Activated CD4-positive, alpha-beta T cell treated with anti-CD3 and anti-CD28 coated beads for 36 hours (primary cell): ENCODE data around the gene CAPZA3. TPM values are rescaled to one million over a fixed set of nuclear protein-coding genes. Genes with fewer than 3 reads are reported as not detected.

ENCODE experiments used
- ATAC-seq: fragments of 200-7000 bp; cut with Tn5 transposase; one replicate; pipeline ENCODE4 v1.10.0; 2021; ENCODE audit warnings: mild to moderate bottlenecking, moderate library complexity
- CTCF ChIA-PET: fragments of 350-600 bp; sonication (Branson Sonifier 250); formaldehyde crosslinking; loops from one replicate; lab custom pipeline; 2021; ENCODE audit warnings: antibody characterized with exemption; lab: Charles Lee
- POLR2A ChIA-PET: fragments of 350-600 bp; sonication (Branson Sonifier 250); formaldehyde crosslinking; loops from one replicate; lab custom pipeline; 2021; ENCODE audit warnings: antibody characterized with exemption, inconsistent platforms; lab: Charles Lee
- DNase-seq: peaks from one replicate; pipeline ENCODE4 v3.0.0-alpha.2; 2020
- H3K27ac Mint-ChIP-seq: one replicate; pipeline ENCODE4 v1.8.0; 2021; ENCODE audit warnings: mixed read lengths
- H3K27me3 Mint-ChIP-seq: one replicate; pipeline ENCODE4 v1.8.0; 2021; ENCODE audit warnings: mixed read lengths
- H3K36me3 Mint-ChIP-seq: one replicate; pipeline ENCODE4 v1.8.0; 2021; ENCODE audit warnings: low read depth, mixed read lengths
- H3K4me1 Mint-ChIP-seq: one replicate; pipeline ENCODE4 v1.8.0; 2021; ENCODE audit warnings: mixed read lengths
- H3K4me3 Mint-ChIP-seq: one replicate; pipeline ENCODE4 v1.8.0; 2021; ENCODE audit warnings: mild to moderate bottlenecking, moderate library complexity, mixed read lengths
- H3K9me3 Mint-ChIP-seq: one replicate; pipeline ENCODE4 v1.8.0; 2021; ENCODE audit warnings: low read depth, mixed read lengths
- intact Hi-C, 2 experiments: fragments of 100-400 bp; cut with DNase I in 1 of 2; cut with micrococcal nuclease in 1 of 2; formaldehyde crosslinking; loops; one replicate each; pipeline versions ENCODE4 v1.14.2 to v1.15.1; 2022 to 2024; cut with DNase I, micrococcal nuclease
- total RNA-seq, 2 experiments: library from RNA; stranded (reverse); gene quantifications; one replicate each; pipeline ENCODE4 v1.2.3, GENCODE V29; 2021

The CAPZA3 gene
- total RNA-seq, 2 experiments from 2014 or later, result not detected

DNA sequence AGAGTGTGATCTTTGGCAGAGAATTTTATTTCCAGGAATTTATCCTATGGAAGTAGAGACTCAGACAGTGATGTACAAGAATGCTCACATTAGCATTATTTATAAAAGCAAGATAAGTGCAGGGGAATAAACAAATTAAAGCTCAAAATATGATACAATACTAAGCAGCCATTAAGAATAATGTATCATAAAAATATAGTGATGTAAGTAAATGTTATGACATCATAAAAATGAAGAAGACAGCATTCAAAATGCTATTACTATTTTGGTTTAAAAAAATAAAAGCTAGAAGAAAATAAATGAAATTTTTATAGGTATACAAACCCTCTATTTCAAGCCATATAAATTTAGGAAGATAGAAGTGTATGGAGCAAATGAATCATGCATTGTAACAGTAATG lies 17.2 kb upstream of the CAPZA3 start:
- ATAC-seq (no peak), DNase-seq (no peak)
- Mint-ChIP-seq H3K4me3 (no peak overlapping the region), H3K27ac (no peak overlapping the region), H3K4me1 (no peaks in the 10 kb centered on the region), H3K27me3 (no peaks in the 10 kb centered on the region), H3K9me3 (peaks cover 6% of the 10 kb centered on the region), H3K36me3 (no peaks in the 10 kb centered on the region)
- CTCF ChIA-PET, result no interaction called here
- POLR2A ChIA-PET, result no interaction called here
- intact Hi-C loops, result no loop called here

DNA sequence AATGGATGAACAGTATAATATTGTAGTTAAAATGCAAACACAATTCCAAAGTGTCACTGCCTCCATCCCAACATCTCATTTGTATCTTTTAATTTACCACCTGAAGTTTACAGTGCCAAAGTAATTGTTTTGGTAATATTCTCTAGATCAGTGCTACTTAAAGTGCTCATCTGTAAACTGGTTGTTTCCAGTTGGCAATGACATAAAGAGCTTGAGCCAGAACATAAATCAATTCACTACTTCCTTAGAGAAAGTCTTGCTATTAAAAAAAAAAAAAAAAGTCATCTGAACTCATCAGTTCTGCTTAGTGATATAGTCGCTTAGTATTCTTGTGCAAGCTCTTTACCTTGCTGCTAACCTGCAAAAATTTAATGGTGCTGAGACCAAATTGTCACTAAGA lies 16.5 kb upstream of the CAPZA3 start:
- H3K36me3 Mint-ChIP-seq, result no peaks in the 10 kb centered on the region
- DNase-seq (no peak), ATAC-seq (no peak)
- no peak overlapping the region for H3K27ac Mint-ChIP-seq
- ChIA-PET POLR2A (no interaction called here), CTCF (no interaction called here)
- H3K4me1 Mint-ChIP-seq, result no peaks in the 10 kb centered on the region
- H3K27me3 Mint-ChIP-seq, result no peaks in the 10 kb centered on the region
- no peak overlapping the region for H3K4me3 Mint-ChIP-seq
- intact Hi-C loops, result no loop called here
- H3K9me3 Mint-ChIP-seq, result peaks cover 6% of the 10 kb centered on the region

- no peaks in the 10 kb centered on the region for H3K36me3 Mint-ChIP-seq
- intact Hi-C loops, result no loop called here
- H3K27me3 Mint-ChIP-seq, result no peaks in the 10 kb centered on the region
- H3K4me3 Mint-ChIP-seq, result no peak overlapping the region
- H3K4me1 Mint-ChIP-seq, result no peaks in the 10 kb centered on the region
- no peak overlapping the region for H3K27ac Mint-ChIP-seq
- ATAC-seq (no peak), DNase-seq (no peak)
- ChIA-PET CTCF (no interaction called here), POLR2A (no interaction called here)
- H3K9me3 Mint-ChIP-seq, result peaks cover 6% of the 10 kb centered on the region
Observed at GRCh38 chr12:18723752-18724151, 14.2 kb upstream of the CAPZA3 start.

GRCh38 chr12:18731156-18731555 lies 6.8 kb upstream of the CAPZA3 start:
- H3K4me3 Mint-ChIP-seq, result no peak overlapping the region
- no peaks in the 10 kb centered on the region for H3K36me3 Mint-ChIP-seq
- ATAC-seq, result no peak
- H3K4me1 Mint-ChIP-seq, result no peaks in the 10 kb centered on the region
- no peaks in the 10 kb centered on the region for H3K27me3 Mint-ChIP-seq
- intact Hi-C loops, result no loop called here
- POLR2A ChIA-PET, result no interaction called here
- H3K9me3 Mint-ChIP-seq, result no peaks in the 10 kb centered on the region
- DNase-seq, result no peak
- CTCF ChIA-PET, result no interaction called here
- no peak overlapping the region for H3K27ac Mint-ChIP-seq

DNA sequence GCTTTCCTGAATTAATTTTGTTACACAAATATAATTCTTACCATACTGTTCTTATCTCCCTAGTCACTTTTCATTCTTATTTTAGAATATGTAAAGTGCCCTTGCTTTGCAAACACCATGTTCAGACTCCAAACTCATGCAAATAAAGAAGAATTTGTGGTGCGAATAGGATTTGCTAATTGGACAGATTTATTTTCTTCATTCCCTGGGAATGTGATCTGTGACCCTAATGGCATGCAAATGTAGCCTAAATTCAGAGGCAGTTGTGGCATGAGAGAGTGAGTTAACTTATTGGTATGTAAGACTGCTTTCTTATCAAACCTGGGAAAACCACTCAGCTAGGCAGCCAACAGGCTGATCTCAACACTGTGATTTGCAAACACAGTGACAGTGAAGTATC lies 10.0 kb downstream of the CAPZA3 start:
- Mint-ChIP-seq H3K36me3 (no peaks in the 10 kb centered on the region), H3K27me3 (no peaks in the 10 kb centered on the region), H3K9me3 (no peaks in the 10 kb centered on the region), H3K4me3 (no peak overlapping the region), H3K4me1 (no peaks in the 10 kb centered on the region), H3K27ac (no peak overlapping the region)
- ChIA-PET CTCF (no interaction called here), POLR2A (no interaction called here)
- intact Hi-C loops, result no loop called here
- DNase-seq (no peak), ATAC-seq (no peak)

GRCh38 chr12:18749386-18749957 lies 11.6 kb downstream of the CAPZA3 start:
- POLR2A ChIA-PET, result no interaction called here
- H3K27ac Mint-ChIP-seq, result no peak overlapping the region
- H3K36me3 Mint-ChIP-seq, result no peaks in the 10 kb centered on the region
- no peaks in the 10 kb centered on the region for H3K9me3 Mint-ChIP-seq
- intact Hi-C loops, result no loop called here
- no peaks in the 10 kb centered on the region for H3K27me3 Mint-ChIP-seq
- CTCF ChIA-PET, result interaction anchor here (0.7 kb wide), 1 partner anchor 572 kb away, joined by 4 read pairs; no protein-coding TSS in a partner anchor
- no peaks in the 10 kb centered on the region for H3K4me1 Mint-ChIP-seq
- H3K4me3 Mint-ChIP-seq, result no peak overlapping the region
- ATAC-seq, result no peak
- no peak for DNase-seq

DNA sequence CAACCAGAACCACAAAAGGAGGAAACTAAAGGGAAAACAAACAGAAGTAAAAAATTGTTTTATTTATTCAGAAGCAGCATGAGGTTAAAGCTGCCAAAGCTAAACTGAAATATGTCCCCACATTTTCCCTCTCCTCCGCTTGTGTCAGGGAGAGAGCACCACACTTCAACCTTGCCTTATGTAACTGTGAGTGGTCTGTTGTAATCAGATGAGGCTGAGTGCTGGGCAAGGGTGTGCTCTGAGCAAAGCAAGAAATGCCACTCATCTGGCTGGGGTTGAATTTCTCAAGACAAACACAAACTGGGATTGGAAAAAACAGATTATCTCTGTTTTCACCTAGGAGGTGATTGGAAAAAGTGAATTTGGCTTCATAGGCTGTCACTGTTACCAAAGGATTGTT lies 12.2 kb downstream of the CAPZA3 start:
- H3K27ac Mint-ChIP-seq, result no peak overlapping the region
- POLR2A ChIA-PET, result no interaction called here
- H3K4me1 Mint-ChIP-seq, result no peaks in the 10 kb centered on the region
- no peaks in the 10 kb centered on the region for H3K9me3 Mint-ChIP-seq
- ATAC-seq (no peak), DNase-seq (no peak)
- intact Hi-C loops, result no loop called here
- CTCF ChIA-PET, result interaction anchor here (0.7 kb wide), 1 partner anchor 571 kb away, joined by 4 read pairs; no protein-coding TSS in a partner anchor
- no peaks in the 10 kb centered on the region for H3K36me3 Mint-ChIP-seq
- no peak overlapping the region for H3K4me3 Mint-ChIP-seq
- no peaks in the 10 kb centered on the region for H3K27me3 Mint-ChIP-seq

DNA sequence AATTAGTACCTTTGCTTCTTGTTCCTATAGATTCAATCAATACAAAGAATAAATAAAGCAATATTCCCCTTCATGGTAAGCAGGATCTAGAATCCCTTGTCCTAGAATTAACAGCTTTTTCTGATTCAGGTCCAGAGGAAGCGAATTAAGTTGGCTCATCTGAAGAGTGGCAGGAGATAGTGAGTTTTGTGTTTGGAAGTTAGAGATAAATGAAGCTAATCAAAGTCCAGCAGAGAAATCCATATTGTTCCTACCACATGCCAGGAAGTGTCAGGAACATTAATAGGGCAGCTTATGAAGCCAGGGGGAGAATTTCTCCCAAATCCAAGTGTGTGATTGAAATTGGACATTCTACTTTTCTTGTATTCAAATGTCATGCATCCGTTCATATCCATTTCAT lies 13.9 kb downstream of the CAPZA3 start:
- Mint-ChIP-seq H3K27ac (no peak overlapping the region), H3K9me3 (no peaks in the 10 kb centered on the region), H3K4me3 (no peak overlapping the region), H3K27me3 (no peaks in the 10 kb centered on the region), H3K4me1 (no peaks in the 10 kb centered on the region), H3K36me3 (no peaks in the 10 kb centered on the region)
- intact Hi-C loops, result no loop called here
- ATAC-seq (no peak), DNase-seq (no peak)
- ChIA-PET POLR2A (no interaction called here), CTCF (interaction anchor here (0.7 kb wide), 1 partner anchor 1114 kb away, joined by 3 read pairs; no protein-coding TSS in a partner anchor)

DNA sequence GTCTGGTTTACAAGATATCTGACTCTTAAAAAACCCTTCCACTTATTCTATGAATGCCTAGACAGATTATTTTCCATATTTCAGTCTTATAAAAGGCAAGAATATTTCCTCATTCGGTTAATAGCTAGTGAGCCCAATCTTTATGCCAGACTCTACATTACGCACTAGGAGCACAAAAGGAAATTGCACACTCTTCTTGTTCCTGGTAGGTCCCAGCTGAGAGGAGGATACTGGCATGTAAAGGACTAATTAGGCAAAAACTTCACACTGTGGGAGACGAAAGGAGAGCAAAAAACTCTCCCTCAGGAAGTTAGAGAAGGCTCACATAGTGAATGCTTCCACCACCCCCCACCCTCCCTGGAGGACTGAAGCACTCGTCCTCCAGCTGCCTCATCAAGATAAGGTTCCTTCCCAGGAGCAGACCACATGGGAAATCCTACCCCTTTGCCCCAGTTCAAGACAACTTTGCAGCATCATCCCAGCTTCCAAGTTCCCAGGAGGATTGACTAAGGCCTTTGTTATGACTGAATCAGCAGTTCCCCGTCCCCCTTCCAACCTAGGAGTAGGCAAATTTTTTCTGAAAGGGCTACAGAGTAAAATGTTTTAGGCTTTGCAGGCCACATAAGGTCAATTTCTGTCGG lies 14.5 kb downstream of the CAPZA3 start:
- intact Hi-C loops, result no loop called here
- POLR2A ChIA-PET, result no interaction called here
- no peaks in the 10 kb centered on the region for H3K27me3 Mint-ChIP-seq

GRCh38 chr12:18752947-18753346 lies 15.0 kb downstream of the CAPZA3 start:
- DNase-seq (no peak), ATAC-seq (no peak)
- Mint-ChIP-seq H3K36me3 (no peaks in the 10 kb centered on the region), H3K27me3 (no peaks in the 10 kb centered on the region), H3K4me3 (no peak overlapping the region), H3K4me1 (no peaks in the 10 kb centered on the region), H3K9me3 (no peaks in the 10 kb centered on the region), H3K27ac (no peak overlapping the region)
- CTCF ChIA-PET, result interaction anchor here (0.5 to 0.7 kb wide), 2 partner anchors 131 to 1115 kb away, joined by 3 read pairs; no protein-coding TSS in a partner anchor
- POLR2A ChIA-PET, result no interaction called here
- intact Hi-C loops, result no loop called here

More for the DNA sequence above, 14.5 kb downstream of the CAPZA3 start:
- ATAC-seq (no peak), DNase-seq (no peak)
- Mint-ChIP-seq H3K27ac (no peak overlapping the region), H3K36me3 (no peaks in the 10 kb centered on the region), H3K4me1 (no peaks in the 10 kb centered on the region), H3K4me3 (no peak overlapping the region), H3K9me3 (no peaks in the 10 kb centered on the region)
- CTCF ChIA-PET, result interaction anchor here (0.5 to 0.7 kb wide), 2 partner anchors 131 to 1114 kb away, joined by 3 read pairs; no protein-coding TSS in a partner anchor

DNA sequence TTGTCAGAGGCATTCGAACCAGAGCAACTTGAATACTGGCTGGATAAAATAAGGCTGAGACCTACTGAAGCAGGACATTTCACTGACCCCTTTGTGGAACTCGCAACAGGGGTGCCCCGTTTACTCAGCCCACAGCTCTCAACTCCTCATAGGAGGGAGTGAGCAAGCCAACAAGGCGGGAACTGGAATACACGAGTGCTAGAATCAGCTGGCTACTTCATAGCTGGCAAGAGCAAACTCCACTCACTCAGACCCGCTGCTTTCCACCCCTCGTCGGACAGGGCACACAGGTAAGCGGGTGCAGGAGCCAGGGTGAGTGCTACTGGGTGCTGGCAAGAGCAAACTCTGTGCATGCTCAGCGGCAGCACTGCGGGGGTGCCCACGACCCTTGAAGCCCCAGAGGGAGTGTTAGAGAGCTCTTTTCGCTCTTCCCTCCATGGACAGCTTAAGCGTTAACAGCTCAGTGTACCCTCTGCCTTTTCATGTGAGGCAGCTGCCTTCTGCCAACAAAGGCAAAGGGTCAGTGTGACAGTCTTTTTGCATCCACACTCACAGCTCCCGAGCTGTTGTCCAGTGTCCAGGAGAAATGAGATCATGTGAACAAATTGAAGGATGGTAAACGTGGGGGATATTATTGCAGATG lies 15.7 kb downstream of the CAPZA3 start:
- Mint-ChIP-seq H3K9me3 (no peaks in the 10 kb centered on the region), H3K4me3 (no peak overlapping the region), H3K4me1 (no peaks in the 10 kb centered on the region), H3K27me3 (no peaks in the 10 kb centered on the region), H3K27ac (no peak overlapping the region), H3K36me3 (no peaks in the 10 kb centered on the region)
- intact Hi-C loops, result no loop called here
- DNase-seq (no peak), ATAC-seq (no peak)
- ChIA-PET POLR2A (no interaction called here), CTCF (no interaction called here)

DNA sequence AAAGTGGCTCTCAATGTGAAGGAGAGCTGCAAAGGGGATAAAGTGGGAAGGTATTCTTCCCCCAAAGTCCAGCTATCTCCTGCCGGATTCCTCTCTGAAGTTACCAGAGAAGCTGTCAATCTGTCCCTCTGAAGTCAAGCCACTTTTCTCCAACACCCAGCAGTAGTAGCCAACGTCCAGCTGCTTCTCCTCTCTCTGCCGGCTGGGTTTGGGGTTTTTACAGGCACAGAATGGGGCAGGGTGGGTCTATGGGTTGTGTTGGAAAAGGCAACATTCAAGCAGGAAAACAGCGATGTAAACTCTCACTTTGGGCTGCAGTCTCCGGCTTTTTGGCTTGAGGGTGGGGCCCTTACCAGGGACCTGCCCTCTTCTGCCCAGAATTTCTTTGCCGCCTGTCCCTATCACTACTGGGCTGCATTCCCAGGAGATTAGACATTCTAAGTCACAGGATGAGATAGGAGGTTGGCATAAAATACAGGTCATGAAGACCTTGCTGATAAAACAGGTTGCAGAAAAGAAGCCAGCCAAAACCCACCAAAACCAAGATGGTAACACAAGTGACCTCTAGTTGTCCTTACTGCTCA lies 16.3 kb downstream of the CAPZA3 start:
- intact Hi-C loops, result no loop called here
- CTCF ChIA-PET, result no interaction called here
- ATAC-seq (no peak), DNase-seq (no peak)
- Mint-ChIP-seq H3K36me3 (no peaks in the 10 kb centered on the region), H3K27me3 (no peaks in the 10 kb centered on the region), H3K4me3 (no peak overlapping the region), H3K4me1 (no peaks in the 10 kb centered on the region), H3K27ac (no peak overlapping the region), H3K9me3 (no peaks in the 10 kb centered on the region)
- POLR2A ChIA-PET, result no interaction called here
